ENCODE results near the gene ITGB4. TPM values are rescaled to one million over a fixed set of nuclear protein-coding genes. Genes with fewer than 3 reads are reported as not detected.

Gene ITGB4
- polyA plus RNA-seq, 3 donors: 8.0 to 18.9 (median 13.7) TPM

DNA sequence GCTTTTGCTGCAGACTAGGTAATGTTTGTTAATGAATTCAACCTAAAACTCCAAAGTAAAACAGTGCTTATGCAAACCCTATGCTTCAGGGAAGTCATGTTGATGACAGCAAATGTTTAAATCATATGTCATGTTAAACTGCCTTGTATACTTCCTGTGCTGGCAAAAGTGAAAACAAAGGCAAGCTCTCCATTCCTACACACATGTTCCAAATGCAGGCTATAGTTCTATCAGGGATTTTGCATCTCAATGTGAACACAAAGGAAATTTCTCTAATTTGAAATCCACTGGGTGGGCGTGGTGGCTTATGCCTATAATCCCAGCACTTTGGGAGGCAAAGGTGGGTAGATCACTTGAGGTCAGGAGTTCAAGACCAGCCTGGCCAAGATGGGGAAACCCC is 82.6 kb downstream of the ITGB4 start:
- WGBS, 3 donors: 88 to 95% (median 95%) methylated on average over 1 of the region's 1 CpG
- H3K27ac ChIP-seq (ENCODE audit: low read depth, low read length): no peak overlapping the region

DNA sequence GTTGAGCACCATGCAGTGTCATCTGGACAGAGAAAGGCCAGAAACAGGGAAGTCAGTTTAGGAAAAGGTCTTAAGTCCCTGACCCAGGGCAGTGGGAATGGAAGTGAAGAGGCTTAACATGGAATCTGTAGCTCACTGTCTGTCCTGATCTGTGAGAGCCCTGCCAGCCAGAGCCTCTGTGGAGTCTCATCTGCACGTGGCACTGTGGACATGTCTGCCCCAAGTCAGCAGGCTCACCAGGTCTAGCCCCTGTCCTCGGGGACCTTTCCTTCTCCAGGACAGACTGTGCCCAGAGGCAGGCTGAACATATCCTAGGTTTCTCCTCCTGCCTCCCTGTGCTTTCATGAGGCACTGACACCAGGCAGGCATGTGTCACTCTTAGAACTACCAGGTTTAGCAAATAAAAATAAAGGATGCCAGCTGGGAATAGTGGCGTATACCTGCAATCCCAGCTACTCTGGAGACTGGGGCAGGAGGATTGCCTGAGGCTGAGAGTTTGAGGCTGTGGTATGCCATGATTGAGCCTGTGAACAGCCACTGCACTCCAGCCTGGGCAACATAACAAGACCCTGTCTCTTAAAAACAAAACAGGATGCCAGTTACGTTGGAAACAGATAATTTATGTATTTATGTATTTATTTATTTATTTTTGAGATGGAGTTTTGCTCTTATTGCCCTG is 85.7 kb downstream of the ITGB4 start:
- WGBS, 3 donors: 83 to 86% (median 85%) methylated on average over 4 of the region's 4 CpGs
- H3K27ac ChIP-seq (ENCODE audit: low read depth, low read length): no peak overlapping the region

Other genes starting within 250 kb of the ITGB4 start
- 10 to 100 TPM in 2 of 3 donors, 1 to 10 TPM in 1; 6.6 to 42.1 (median 39.6) TPM for gene CASKIN2, start 205.9 kb upstream of the ITGB4 start, polyA plus RNA-seq
- gene TSEN54, start 204.9 kb upstream of the ITGB4 start, polyA plus RNA-seq: 10 to 100 TPM; 20.1 to 22.7 (median 22.3) TPM
- gene LLGL2, start 195.8 kb upstream of the ITGB4 start, polyA plus RNA-seq: 10 to 100 TPM; 11.8 to 93.4 (median 20.3) TPM
- 100 to 1,000 TPM in 1 of 3 donors, 10 to 100 TPM in 2; 33.4 to 309 (median 70.4) TPM for gene MYO15B, start 133.7 kb upstream of the ITGB4 start, polyA plus RNA-seq
- 1 to 10 TPM in 2 of 3 donors, under 1 TPM in 1; 0.67 to 1.5 (median 1.4) TPM for gene SMIM5, start 88.0 kb upstream of the ITGB4 start, polyA plus RNA-seq
- 10 to 100 TPM; 11.1 to 18.6 (median 17.5) TPM for gene RECQL5, start 54.3 kb upstream of the ITGB4 start, polyA plus RNA-seq
- gene SAP30BP, start 54.1 kb upstream of the ITGB4 start, polyA plus RNA-seq: 10 to 100 TPM; 41.9 to 83.0 (median 77.7) TPM
- gene GALK1, start 43.7 kb downstream of the ITGB4 start, polyA plus RNA-seq: 10 to 100 TPM; 28.9 to 32.0 (median 29.0) TPM
- gene UNK, start 63.3 kb downstream of the ITGB4 start, polyA plus RNA-seq: 10 to 100 TPM in 2 of 3 donors, 1 to 10 TPM in 1; 9.7 to 15.0 (median 13.9) TPM
- 10 to 100 TPM in 2 of 3 donors, 1 to 10 TPM in 1; 6.3 to 13.5 (median 10.1) TPM for gene UNC13D, start 122.9 kb downstream of the ITGB4 start, polyA plus RNA-seq
- gene WBP2, start 133.9 kb downstream of the ITGB4 start, polyA plus RNA-seq: 100 to 1,000 TPM in 2 of 3 donors, 10 to 100 TPM in 1; 85.0 to 162 (median 107) TPM
- 10 to 100 TPM; 12.7 to 32.6 (median 28.6) TPM for gene TRIM47, start 157.1 kb downstream of the ITGB4 start, polyA plus RNA-seq
- gene TRIM65, start 175.5 kb downstream of the ITGB4 start, polyA plus RNA-seq: 10 to 100 TPM; 11.1 to 15.3 (median 11.7) TPM
- 10 to 100 TPM; 43.1 to 74.8 (median 48.1) TPM for gene MRPL38, start 183.4 kb downstream of the ITGB4 start, polyA plus RNA-seq
- 1 to 10 TPM; 2.5 to 5.5 (median 3.8) TPM for gene FBF1, start 219.6 kb downstream of the ITGB4 start, polyA plus RNA-seq

All from adipose tissue (tissue), 3 donors.